ENCODE results near the gene RANGAP1.

Gene RANGAP1

DNA sequence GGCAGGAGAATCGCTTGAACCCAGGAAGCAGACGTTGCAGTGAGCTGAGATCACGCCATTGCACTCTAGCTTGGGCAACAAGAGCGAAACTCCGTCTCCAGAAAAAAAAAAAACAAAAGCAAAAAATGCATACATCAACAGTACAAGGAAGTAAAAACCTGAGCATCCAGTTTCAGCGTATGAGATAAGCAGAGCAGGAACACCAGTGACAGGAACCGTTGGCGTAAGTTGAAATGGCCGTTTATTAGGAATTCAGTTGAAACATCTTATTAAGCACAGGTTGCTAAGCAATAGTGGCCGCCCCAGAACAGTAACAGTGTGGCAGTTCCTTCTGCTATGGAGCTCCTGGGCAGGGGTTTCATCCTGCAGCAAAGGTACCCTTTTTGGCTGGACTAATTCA lies 84.8 kb downstream of the RANGAP1 start:
- Histone ChIP-seq H2AFZ (no peak overlapping the region), H3K9ac (no peak overlapping the region), H3K36me3 (ENCODE audit: control insufficient read depth, insufficient read depth, low read length) (no peaks in the 10 kb centered on the region), H3K4me2 (ENCODE audit: low read length) (no peak overlapping the region), H3K9me3 (ENCODE audit: control insufficient read depth, low read length) (no peaks in the 10 kb centered on the region), H3K4me1 (no peaks in the 10 kb centered on the region), H3K79me2 (no peaks in the 10 kb centered on the region), H3K4me3 (ENCODE audit: low read depth, low read length) (no peak overlapping the region), H3K27me3 (ENCODE audit: control insufficient read depth, insufficient read depth, low read length) (no peaks in the 10 kb centered on the region), H3K27ac (no peak overlapping the region)
- TF ChIP-seq, protein P1, sequence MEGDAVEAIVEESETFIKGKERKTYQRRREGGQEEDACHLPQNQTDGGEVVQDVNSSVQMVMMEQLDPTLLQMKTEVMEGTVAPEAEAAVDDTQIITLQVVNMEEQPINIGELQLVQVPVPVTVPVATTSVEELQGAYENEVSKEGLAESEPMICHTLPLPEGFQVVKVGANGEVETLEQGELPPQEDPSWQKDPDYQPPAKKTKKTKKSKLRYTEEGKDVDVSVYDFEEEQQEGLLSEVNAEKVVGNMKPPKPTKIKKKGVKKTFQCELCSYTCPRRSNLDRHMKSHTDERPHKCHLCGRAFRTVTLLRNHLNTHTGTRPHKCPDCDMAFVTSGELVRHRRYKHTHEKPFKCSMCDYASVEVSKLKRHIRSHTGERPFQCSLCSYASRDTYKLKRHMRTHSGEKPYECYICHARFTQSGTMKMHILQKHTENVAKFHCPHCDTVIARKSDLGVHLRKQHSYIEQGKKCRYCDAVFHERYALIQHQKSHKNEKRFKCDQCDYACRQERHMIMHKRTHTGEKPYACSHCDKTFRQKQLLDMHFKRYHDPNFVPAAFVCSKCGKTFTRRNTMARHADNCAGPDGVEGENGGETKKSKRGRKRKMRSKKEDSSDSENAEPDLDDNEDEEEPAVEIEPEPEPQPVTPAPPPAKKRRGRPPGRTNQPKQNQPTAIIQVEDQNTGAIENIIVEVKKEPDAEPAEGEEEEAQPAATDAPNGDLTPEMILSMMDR (IDR thresholded peaks at IDR 0.05): no peak

DNA sequence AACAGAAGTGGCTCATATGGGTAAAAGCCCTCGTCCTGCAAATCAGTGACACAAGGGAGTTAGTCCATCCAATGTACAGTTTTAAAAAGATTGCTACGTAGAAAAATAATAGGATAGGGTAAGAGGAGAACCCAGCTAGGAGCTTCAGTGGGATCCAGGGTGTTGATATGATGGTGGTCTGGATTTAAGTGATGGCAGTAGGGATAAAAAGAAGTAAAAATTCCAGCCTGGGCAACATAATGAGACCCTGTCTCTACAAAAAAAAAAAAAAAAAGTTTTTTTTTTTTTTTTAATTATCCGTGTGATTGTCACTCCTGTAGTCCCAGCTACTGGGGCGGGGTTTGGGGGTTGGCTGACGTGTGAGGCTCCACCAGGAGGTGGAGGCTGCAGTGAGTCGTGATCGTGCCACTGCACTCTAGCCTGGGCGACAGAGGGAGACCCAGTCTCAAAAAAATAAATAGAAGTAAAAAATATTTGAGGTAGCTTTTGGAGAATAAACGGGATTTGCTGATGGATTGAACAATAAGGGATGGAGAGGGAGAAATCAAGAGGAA lies 87.9 kb downstream of the RANGAP1 start:
- peak overlapping the region; percentile 81 for H2AFZ ChIP-seq
- TF ChIP-seq, protein P1 (IDR thresholded peaks at IDR 0.05): no peak
- H3K36me3 ChIP-seq (ENCODE audit: control insufficient read depth, insufficient read depth, low read length): no peaks in the 10 kb centered on the region
- no peaks in the 10 kb centered on the region for H3K9me3 ChIP-seq (ENCODE audit: control insufficient read depth, low read length)
- H3K27ac ChIP-seq: no peak overlapping the region
- no peaks in the 10 kb centered on the region for H3K27me3 ChIP-seq (ENCODE audit: control insufficient read depth, insufficient read depth, low read length)
- peak overlapping the region; percentile 79 for H3K4me3 ChIP-seq (ENCODE audit: low read depth, low read length)
- no peaks in the 10 kb centered on the region for H3K4me1 ChIP-seq
- H3K4me2 ChIP-seq (ENCODE audit: low read length): peak overlapping the region; percentile 92
- no peak overlapping the region for H3K9ac ChIP-seq
- no peaks in the 10 kb centered on the region for H3K79me2 ChIP-seq

- peak overlapping the region; percentile 90 for H2AFZ ChIP-seq
- peak overlapping the region; percentile 79 for H3K4me3 ChIP-seq (ENCODE audit: low read depth, low read length)
- TF ChIP-seq, protein P1 (IDR thresholded peaks at IDR 0.05): no peak
- no peaks in the 10 kb centered on the region for H3K27me3 ChIP-seq (ENCODE audit: control insufficient read depth, insufficient read depth, low read length)
- no peaks in the 10 kb centered on the region for H3K79me2 ChIP-seq
- no peaks in the 10 kb centered on the region for H3K9me3 ChIP-seq (ENCODE audit: control insufficient read depth, low read length)
- H3K9ac ChIP-seq: no peak overlapping the region
- H3K27ac ChIP-seq: no peak overlapping the region
- no peaks in the 10 kb centered on the region for H3K4me1 ChIP-seq
- peak overlapping the region; percentile 99 for H3K4me2 ChIP-seq (ENCODE audit: low read length)
- no peaks in the 10 kb centered on the region for H3K36me3 ChIP-seq (ENCODE audit: control insufficient read depth, insufficient read depth, low read length)
Observed at GRCh38 chr22:41197038-41197972, 88.7 kb downstream of the RANGAP1 start.
